GM23338 (cell line): ENCODE results near the gene AFAP1. TPM values are rescaled to one million over a fixed set of nuclear protein-coding genes. Genes with fewer than 3 reads are reported as not detected.

Experiments
- ATAC-seq: fragments of 200-7000 bp; cut with Tn5 transposase; 3 replicates; pipeline ENCODE4 v1.9.1; 2020
- DNase-seq: peaks from one replicate; pipeline ENCODE4 v3.0.0-alpha.2; 2015; ENCODE audit warnings: low spot score
- H2AFZ ChIP-seq: fragments of 200-600 bp; sonication (generic); 2 replicates; pipeline ENCODE4 v1.8.0; 2016; ENCODE audit warnings: antibody characterized with exemption, mild to moderate bottlenecking, moderate library complexity
- H3F3A ChIP-seq: fragments of 200-600 bp; sonication (generic); replicated peaks from 2 replicates; pipeline ENCODE4 v1.8.0; 2017; ENCODE audit warnings: antibody characterized with exemption, mixed run types, low read depth
- H3K27ac ChIP-seq: fragments of 200-600 bp; sonication (generic); 2 replicates; pipeline ENCODE4 v1.6.1; 2016; ENCODE audit warnings: low read depth
- H3K27me3 ChIP-seq: fragments of 200-600 bp; sonication (generic); 2 replicates; pipeline ENCODE4 v1.8.0; 2016; ENCODE audit warnings: mild to moderate bottlenecking, mixed run types, moderate library complexity; ENCODE audit not compliant: insufficient read depth
- H3K36me3 ChIP-seq: fragments of 200-600 bp; sonication (generic); 2 replicates; pipeline ENCODE4 v1.8.0; 2016; ENCODE audit warnings: mild to moderate bottlenecking; ENCODE audit not compliant: insufficient read depth
- H3K4me1 ChIP-seq: fragments of 200-600 bp; sonication (generic); 2 replicates; pipeline ENCODE4 v1.8.0; 2016; ENCODE audit warnings: mild to moderate bottlenecking, moderate library complexity; ENCODE audit not compliant: insufficient read depth
- H3K4me2 ChIP-seq: fragments of 200-600 bp; sonication (generic); 2 replicates; pipeline ENCODE4 v1.7.1; 2017; ENCODE audit warnings: mixed run types
- H3K4me3 ChIP-seq: fragments of 200-600 bp; sonication (generic); 2 replicates; pipeline ENCODE4 v1.6.1; 2016; ENCODE audit warnings: mixed run types
- H3K79me2 ChIP-seq: fragments of 200-600 bp; sonication (generic); replicated peaks from 2 replicates; pipeline ENCODE4 v1.8.0; 2017; ENCODE audit warnings: mild to moderate bottlenecking; ENCODE audit not compliant: insufficient read depth
- H3K9me2 ChIP-seq: fragments of 200-600 bp; sonication (generic); 2 replicates; pipeline ENCODE4 v1.8.0; 2017; ENCODE audit not compliant: insufficient read depth
- H4K20me1 ChIP-seq: fragments of 200-600 bp; sonication (generic); replicated peaks from 2 replicates; pipeline ENCODE4 v1.8.0; 2017; ENCODE audit warnings: mild to moderate bottlenecking; ENCODE audit not compliant: insufficient read depth
- H3K27ac Mint-ChIP-seq: 2 replicates; pipeline ENCODE4 v1.8.0; 2020; ENCODE audit warnings: inconsistent platforms, mild to moderate bottlenecking, moderate library complexity, mixed read lengths
- H3K27me3 Mint-ChIP-seq: 3 replicates; pipeline ENCODE4 v1.8.0; 2022; ENCODE audit warnings: low read depth, mild to moderate bottlenecking, moderate library complexity, mixed read lengths, inconsistent platforms; ENCODE audit not compliant: insufficient read depth, poor library complexity
- H3K36me3 Mint-ChIP-seq: 3 replicates; pipeline ENCODE4 v1.8.0; 2021; ENCODE audit warnings: low read depth, mild to moderate bottlenecking, inconsistent platforms, moderate library complexity, mixed read lengths
- H3K4me1 Mint-ChIP-seq: 3 replicates; pipeline ENCODE4 v1.8.0; 2020; ENCODE audit warnings: mild to moderate bottlenecking, inconsistent platforms, mixed read lengths
- H3K4me3 Mint-ChIP-seq: 3 replicates; pipeline ENCODE4 v1.8.0; 2021; ENCODE audit warnings: moderate library complexity, mild to moderate bottlenecking, inconsistent platforms, mixed read lengths
- H3K9me3 Mint-ChIP-seq: 3 replicates; pipeline ENCODE4 v1.8.0; 2020; ENCODE audit warnings: moderate library complexity, mild to moderate bottlenecking, inconsistent platforms, mixed read lengths
- EZH2 ChIP-seq: fragments of 200-600 bp; sonication (generic); IDR thresholded peaks from one replicate; pipeline ENCODE4 v1.8.0; 2017; ENCODE audit warnings: antibody characterized with exemption, mild to moderate bottlenecking, low read depth; ENCODE audit not compliant: unreplicated experiment
- EZH2phosphoT487 ChIP-seq: fragments of 200-600 bp; sonication (generic); IDR thresholded peaks from one replicate; pipeline ENCODE4 v1.8.1; 2018; ENCODE audit warnings: antibody characterized with exemption; ENCODE audit not compliant: unreplicated experiment
- JUNB ChIP-seq: IDR thresholded peaks from one replicate; pipeline ENCODE4 v1.6.1; 2016; ENCODE audit warnings: antibody characterized with exemption; ENCODE audit not compliant: unreplicated experiment
- REST ChIP-seq: IDR thresholded peaks from one replicate; pipeline ENCODE4 v1.6.1; 2018; ENCODE audit warnings: antibody characterized with exemption; ENCODE audit not compliant: unreplicated experiment
- ZNF462 ChIP-seq: fragments of 250-450 bp; sonication (Bioruptor Pico); IDR thresholded peaks from 2 replicates; pipeline ENCODE4 v1.5.0; 2020; ENCODE audit warnings: mild to moderate bottlenecking, moderate library complexity
- polyA plus RNA-seq: library from polyadenylated mRNA; unstranded; fragments of >200 nt; fragmentation: Nextera tagmentation; extraction: Ambion mirVana; gene quantifications from 2 replicates; pipeline ENCODE4 v1.2.1, GENCODE V29; 2016
- total RNA-seq: library from RNA; depleted of rRNA; stranded (reverse); fragments of >200 nt; shearing (Covaris generic); gene quantifications from 2 replicates; pipeline ENCODE4 v1.2.3, GENCODE V29; 2014

Gene AFAP1
- total and polyA plus RNA-seq, 2 experiments from 2014 or later, result 6.5 to 21.5 TPM

GRCh38 chr4:7774301-7775294 lies 165.1 kb downstream of the AFAP1 start:
- Histone ChIP-seq H3K36me3 (no peaks in the 10 kb centered on the region), H3K4me2 (no peak overlapping the region), H3K4me3 (no peak overlapping the region), H3K27ac (no peak overlapping the region), H3K27me3 (no peaks in the 10 kb centered on the region), H3K4me1 (peaks cover 6% of the 10 kb centered on the region; the same call in 1 of the 2 replicates), H3K79me2 (no peaks in the 10 kb centered on the region), H4K20me1 (no peaks in the 10 kb centered on the region), H3F3A (no peaks in the 10 kb centered on the region), H2AFZ (no peak overlapping the region), H3K9me2 (no peaks in the 10 kb centered on the region)
- Mint-ChIP-seq H3K36me3 (peaks cover 22% of the 10 kb centered on the region), H3K4me1 (peaks cover 37% of the 10 kb centered on the region), H3K27me3 (peaks cover 21% of the 10 kb centered on the region), H3K4me3 (no peak overlapping the region), H3K27ac (no peak overlapping the region), H3K9me3 (no peaks in the 10 kb centered on the region)
- ATAC-seq (no peak), DNase-seq (no peak)
- no peak for TF ChIP-seq ZNF462 (CRISPR knock-in tag)
- TF ChIP-seq EZH2phosphoT487, result no peak
- no peak for TF ChIP-seq REST
- no peak for TF ChIP-seq EZH2
- TF ChIP-seq JUNB, result no peak
